D341Med (cell line): ENCODE results near the gene AQP1.

Experiments
- DNase-seq: peaks from one replicate; pipeline ENCODE4 v3.0.0; 2012; ENCODE audit warnings: low spot score

Gene AQP1

DNA sequence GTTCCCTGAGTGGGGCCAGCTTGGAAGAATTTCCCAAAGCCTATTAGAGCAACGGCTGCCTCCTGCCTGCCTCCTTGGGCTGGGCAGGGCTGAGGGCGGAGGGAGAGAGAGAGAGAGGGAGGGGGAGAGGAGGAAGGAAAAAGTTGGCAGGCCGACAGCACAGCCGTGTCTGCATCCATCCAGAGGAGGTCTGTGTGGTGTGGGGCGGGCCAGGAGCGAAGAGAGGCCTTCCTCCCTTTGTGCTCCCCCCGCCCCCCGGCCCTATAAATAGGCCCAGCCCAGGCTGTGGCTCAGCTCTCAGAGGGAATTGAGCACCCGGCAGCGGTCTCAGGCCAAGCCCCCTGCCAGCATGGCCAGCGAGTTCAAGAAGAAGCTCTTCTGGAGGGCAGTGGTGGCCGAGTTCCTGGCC, at the start of gene AQP1:
Gene AQP1, plus strand, starts transcription at position 293 of the 409 bp plus-strand sequence. Its CDS starts 57 bp downstream, at position 350.
- no peak for DNase-seq

DNA sequence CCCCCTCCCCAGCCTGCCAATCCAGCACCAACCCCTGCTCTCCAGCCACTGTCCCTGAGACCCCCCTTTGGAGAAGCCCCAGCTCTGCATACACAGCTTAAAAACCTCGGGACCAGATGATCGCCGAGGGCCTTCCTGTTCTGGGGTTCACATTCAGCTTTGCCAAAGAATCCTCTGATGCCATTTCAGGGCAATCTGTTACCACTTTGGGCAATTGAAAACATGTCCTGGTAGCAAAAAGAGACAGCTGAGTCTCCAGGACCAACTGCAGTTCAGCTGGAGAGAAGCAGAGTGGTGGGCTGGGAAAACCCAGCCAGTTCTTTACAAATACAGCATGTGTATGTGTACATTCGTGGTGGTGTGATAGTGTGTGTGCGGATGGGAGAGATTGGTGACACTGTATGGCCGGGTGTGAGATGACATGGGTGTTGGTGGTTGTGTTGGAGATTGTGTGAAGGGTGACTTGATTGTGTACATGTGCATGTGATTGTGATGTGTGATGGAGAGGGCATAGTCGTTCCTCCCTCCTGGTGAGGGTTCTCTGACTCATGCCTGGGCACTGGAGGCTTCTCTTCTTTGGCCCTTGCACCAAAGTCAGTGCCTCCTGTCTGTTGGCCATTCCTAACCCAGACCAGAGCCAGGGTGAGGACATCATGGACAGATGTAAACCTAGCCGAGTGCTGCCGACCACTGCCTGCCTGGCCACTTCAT, 48.5 kb upstream of the AQP1 start:
- no peak for DNase-seq

GRCh38 chr7:30863706-30864035, 48.0 kb upstream of the AQP1 start:
- DNase-seq: no peak

DNA sequence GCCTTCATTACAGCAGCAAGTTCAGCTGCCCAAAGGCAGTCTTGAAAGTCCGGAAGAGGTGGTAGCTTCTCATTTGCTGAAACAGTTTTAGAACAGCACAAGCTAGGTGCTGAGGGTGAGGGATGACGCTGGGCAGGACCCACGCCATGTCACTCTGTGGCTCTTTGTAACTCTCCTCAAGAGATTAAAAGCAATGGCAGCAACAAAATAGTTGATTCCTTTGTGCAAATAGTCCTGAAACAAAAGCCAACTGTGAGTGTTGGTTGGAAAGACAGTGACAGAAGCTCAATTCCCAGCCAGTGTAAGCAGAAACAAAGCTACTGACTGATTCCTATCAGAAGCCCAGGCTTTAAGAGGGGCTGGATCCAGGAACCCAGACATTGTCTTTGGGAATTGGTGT, 47.6 kb upstream of the AQP1 start:
- no peak for DNase-seq

GRCh38 chr7:30865076-30865475, 46.6 kb upstream of the AQP1 start:
- no peak for DNase-seq

DNA sequence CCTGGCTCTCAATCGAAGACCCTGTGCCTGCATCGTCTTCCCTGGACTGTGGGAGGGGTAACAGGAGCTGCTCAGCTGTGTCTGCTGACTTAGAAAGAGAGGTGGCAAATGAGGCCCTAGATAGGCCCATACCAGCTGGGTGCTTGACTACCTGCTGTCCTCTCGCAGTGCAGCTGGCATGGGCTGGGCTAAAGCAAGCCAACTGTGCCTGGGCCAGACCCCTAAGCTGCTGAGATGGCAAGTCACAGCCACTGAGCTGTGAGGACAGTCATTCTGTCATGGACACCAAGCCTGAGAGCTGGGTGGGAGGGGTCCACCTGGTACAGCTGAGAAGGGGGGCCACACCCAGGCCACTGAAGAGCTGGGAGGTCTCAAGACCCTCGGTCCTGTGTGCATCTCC, 45.8 kb upstream of the AQP1 start:
- DNase-seq: no peak

- no peak for DNase-seq
These were observed 44.7 kb upstream of the AQP1 start for GRCh38 chr7:30866939-30867338.

GRCh38 chr7:30867483-30867882, 44.2 kb upstream of the AQP1 start:
- no peak for DNase-seq

DNA sequence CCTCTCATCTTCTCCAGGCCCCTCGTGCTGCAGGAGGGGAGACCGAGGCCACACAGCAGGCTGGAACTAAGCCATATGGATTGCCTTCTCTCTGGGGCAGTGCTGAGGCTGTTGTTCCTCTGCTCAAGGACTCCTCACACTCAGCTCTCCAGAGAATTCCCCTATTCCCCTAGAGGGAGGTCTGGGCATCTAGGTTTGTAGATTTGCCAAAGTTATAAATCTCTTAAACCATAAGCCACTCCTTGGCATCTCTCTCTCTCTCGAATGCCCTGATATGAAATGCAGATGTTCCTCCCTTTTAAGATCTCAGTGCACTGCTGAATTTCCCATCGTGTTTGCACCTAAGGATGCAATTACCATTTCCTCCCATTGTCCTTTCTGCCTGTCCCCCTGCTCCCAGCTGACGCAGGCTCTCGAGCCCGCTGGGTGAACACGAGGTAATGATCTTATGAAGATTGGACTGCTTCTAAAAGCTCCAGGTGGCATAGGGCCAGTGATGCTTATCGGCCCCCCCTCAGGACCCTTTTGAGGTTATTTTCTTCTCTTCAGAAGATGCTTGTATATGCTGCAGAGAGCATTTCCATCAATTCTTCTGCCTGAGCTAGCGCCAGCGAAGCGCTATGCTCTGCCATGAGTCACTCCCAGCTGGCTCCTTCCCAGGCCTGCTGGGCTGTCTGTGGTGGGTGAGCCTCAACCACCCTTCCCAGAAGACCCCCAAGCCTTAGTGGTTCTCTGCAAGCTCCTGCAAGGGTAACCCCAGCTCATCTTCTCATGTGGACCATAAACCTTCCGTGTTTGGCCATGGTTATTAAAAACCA, 41.6 kb upstream of the AQP1 start:
- no peak for DNase-seq

- no peak for DNase-seq
These were observed 40.7 kb upstream of the AQP1 start for GRCh38 chr7:30870821-30871518.

GRCh38 chr7:30871655-30872054, 40.0 kb upstream of the AQP1 start:
- no peak for DNase-seq

DNA sequence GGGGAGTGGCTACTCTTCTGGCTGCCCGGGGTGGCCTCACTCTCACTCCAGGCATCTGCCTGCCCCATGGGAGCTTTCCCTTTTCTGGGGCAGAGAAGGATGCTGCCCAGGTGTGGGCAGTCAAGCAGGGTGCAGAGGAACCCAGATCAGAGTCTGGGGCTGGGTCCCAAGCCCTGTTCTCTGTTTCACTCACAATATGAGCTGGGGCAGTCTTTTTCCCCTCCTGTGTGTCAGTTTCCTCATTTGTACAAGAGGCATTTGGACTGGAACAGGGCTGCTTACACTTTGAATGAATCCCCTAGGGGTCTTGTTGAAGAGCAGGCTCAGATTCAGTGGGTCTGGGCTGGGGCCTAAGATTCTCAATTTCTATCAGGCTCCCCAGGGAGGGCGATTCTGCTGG, 38.4 kb upstream of the AQP1 start:
- no peak for DNase-seq

DNA sequence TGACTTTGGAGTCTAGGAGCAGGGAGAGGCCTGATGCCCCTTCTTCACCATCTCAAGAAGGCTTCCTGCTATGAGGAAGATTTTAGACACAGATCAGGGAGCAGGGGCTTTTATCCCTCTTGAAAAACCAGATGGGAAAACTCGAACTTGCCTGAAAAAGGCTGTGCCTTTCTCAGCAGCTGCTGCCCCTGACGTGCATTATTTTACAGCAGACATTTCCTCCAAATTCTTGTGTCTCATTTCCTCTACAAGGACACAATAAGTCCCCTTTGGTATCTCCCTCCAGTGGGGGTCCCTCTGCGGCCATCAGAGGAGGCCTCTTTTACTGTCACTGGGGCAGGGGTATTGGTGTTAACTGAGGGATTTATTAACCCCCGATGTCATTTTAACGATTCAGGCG, 38.0 kb upstream of the AQP1 start:
- no peak for DNase-seq

DNA sequence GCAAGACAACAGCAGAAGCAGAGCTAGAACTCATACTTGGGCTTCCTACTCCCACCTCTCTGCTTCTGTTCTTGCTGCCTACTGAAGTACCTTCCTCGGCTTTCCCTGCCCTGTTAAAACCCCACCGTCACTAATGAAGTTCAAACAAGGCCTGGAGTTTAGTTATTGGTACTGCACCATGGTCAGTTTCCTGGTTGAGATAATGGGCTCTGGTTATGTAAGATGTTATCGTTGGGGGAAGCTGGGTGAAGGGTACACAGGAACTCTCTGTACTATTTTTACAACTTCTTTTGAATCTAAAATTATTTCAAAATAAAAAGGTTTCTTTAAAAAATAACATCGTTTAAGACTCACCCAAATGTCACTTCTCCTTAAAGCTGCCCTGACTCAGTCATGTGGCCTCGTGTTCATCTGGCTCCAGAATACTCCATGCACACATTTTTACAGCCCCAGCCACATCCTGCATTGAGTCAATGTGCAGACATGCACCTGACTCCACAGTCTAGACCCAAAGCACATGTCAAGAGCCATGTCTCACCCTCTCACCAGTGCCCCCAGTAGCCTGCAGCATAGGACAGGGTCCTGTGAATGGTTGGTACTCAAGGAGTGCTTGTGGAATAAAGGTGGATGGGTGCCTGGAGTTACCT, 36.9 kb upstream of the AQP1 start:
- no peak for DNase-seq

- DNase-seq: no peak
These were observed 34.5 kb upstream of the AQP1 start for GRCh38 chr7:30877015-30877769.

DNA sequence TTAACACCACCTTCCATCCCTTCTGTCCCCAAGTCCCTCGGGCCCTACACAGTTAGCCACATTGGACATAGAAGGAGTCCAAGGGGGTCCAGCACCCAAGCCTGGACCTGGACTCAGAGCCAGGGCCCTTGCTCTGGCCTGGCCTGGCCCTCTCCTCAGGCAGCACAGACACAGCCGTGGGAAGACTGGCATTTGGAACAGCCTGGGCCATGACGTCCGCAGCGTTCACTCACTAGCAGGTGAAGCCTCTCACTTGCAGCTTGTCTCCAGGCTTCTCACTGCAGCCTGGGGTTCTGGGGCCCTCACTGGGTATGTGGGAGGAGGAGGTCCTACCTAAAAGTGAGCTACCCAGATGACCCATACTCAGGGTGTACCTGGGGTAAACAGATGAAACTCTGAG, 33.7 kb upstream of the AQP1 start:
- no peak for DNase-seq

GRCh38 chr7:30879139-30880124, 32.2 kb upstream of the AQP1 start:
- DNase-seq: no peak

DNA sequence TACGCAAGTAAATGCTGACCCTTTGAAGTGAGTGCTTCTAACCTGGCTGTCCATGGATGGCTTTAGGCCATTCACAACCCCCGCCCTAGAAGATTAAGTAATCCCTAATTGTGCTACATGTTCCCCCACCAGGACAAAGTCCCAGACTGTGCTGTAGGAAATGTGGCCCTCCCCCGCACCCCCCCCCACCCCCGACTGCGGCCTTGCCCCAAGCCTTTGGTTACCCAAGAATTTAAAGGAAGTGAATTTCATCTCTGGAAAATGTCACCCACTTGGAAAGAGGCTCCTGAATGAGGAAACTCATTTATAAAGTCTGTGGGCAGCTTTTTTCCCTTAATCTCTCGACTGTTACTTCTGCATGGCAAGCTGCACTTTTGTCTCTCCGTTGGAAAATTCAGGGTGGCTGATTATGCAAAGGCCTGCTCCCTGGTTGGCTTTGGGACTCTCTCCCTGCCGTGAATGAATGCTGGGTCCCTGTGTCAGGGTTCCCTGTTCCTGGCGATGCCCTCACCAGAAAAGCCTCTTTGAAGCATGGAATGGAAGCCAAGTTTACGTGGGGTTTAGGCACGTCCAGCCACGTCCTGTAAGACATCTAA, 31.4 kb upstream of the AQP1 start:
- DNase-seq: no peak

DNA sequence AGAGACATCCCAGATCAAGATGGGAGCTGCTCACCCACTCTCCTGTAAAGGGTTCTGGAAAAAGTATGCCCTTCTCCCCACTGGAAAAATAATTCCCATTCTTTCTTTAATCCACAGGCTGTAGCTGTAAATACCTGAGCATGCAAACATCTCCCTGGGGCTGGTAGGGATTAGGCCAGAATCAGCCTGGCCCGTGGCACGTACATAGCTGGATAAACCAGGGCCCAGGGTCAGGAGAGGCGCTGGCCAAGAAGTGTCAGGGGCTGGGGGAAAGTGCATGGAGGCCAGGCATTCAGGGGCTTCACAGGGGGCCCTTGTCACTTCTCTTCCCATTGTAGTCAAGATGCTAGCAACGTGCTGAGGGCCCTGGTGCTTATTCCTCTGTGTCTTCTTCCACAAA, 30.7 kb upstream of the AQP1 start:
- DNase-seq: no peak

- no peak for DNase-seq
These were observed 30.2 kb upstream of the AQP1 start for GRCh38 chr7:30881448-30881847.
